ENCODE measurements around the gene VTI1A. TPM values are rescaled to one million over a fixed set of nuclear protein-coding genes. Genes with fewer than 3 reads are reported as not detected.

The VTI1A gene
- total and polyA plus RNA-seq, 9 of the 15 experiments (the other 6 are each of a cell fraction or from before 2014, with no cell fraction given) = 9.3 to 21.4 (median 16.0) TPM

GRCh38 chr10:112637901-112638300 is 190.9 kb downstream of the VTI1A start:
- DNase-seq (ENCODE audit: extremely low read depth in 1 of 4, low spot score in 3 of 4) = no peak
- TF ChIP-seq SMARCA4 (IDR thresholded peaks at IDR 0.05) = no peak
- TF ChIP-seq ZFP36 (IDR thresholded peaks at IDR 0.05; ENCODE audit: low read depth, low read length, partially characterized antibody) = no peak
- WGBS (ENCODE audit: insufficient coverage, low coverage, missing lambda C conversion rate) = 57% methylated on average over 3 of the region's 3 CpGs
- Histone ChIP-seq H3K27ac (ENCODE audit: extremely low read depth, low read depth, low read length) (no peak overlapping the region), H3K36me3 (ENCODE audit: control insufficient read depth, insufficient read depth, low read length) (no peaks in the 10 kb centered on the region), H3K27me3 (ENCODE audit: control insufficient read depth in 2 of 2, insufficient read depth in 2 of 2, low read length in 2 of 2) (no peaks in the 10 kb centered on the region), H3K4me3 (no peak overlapping the region), H4K20me1 (replicated peaks; ENCODE audit: control insufficient read depth, insufficient read depth, low read length) (no peaks in the 10 kb centered on the region), H3K4me2 (ENCODE audit: insufficient read depth, low read length) (no peak overlapping the region), H3K9ac (ENCODE audit: insufficient read depth in 1 of 2, low read depth in 2 of 2, low read length in 2 of 2) (no peak overlapping the region), H3K79me2 (ENCODE audit: control insufficient read depth, insufficient read depth, low read length) (no peaks in the 10 kb centered on the region), H3K9me3 (replicated peaks; ENCODE audit: control insufficient read depth, insufficient read depth, low read depth, low read length) (no peaks in the 10 kb centered on the region), H3K4me1 (replicated peaks in 1 of 2; ENCODE audit: control insufficient read depth in 2 of 2, insufficient read depth in 2 of 2, low read length in 2 of 2) (no peaks in the 10 kb centered on the region), H3K9me1 (ENCODE audit: control insufficient read depth, insufficient read depth, low read length) (no peaks in the 10 kb centered on the region), H2AFZ (ENCODE audit: low read depth, low read length) (no peak overlapping the region)
- intact Hi-C loops (cut with micrococcal nuclease) (no loop called here), in situ Hi-C loops (cut with MboI) (no loop called here)
- ATAC-seq = no peak
- ChIA-PET POLR2A (interaction anchor here (0.6 to 0.9 kb wide), 2 partner anchors 20 to 62 kb away, joined by 3 read pairs; no protein-coding TSS in a partner anchor), CTCF (ENCODE audit: low intra/inter-chr PET ratio) (no interaction called here)
- no TSS peak for BruUV-seq (replicated peaks)
- FAIRE-seq = no peak

GRCh38 chr10:112639298-112639697 is 192.3 kb downstream of the VTI1A start:
- Histone ChIP-seq H3K79me2 (ENCODE audit: control insufficient read depth, insufficient read depth, low read length) (no peaks in the 10 kb centered on the region), H3K27me3 (ENCODE audit: control insufficient read depth in 2 of 2, insufficient read depth in 2 of 2, low read length in 2 of 2) (no peaks in the 10 kb centered on the region), H3K4me3 (no peak overlapping the region), H4K20me1 (replicated peaks; ENCODE audit: control insufficient read depth, insufficient read depth, low read length) (no peaks in the 10 kb centered on the region), H3K9me3 (replicated peaks; ENCODE audit: control insufficient read depth, insufficient read depth, low read depth, low read length) (no peaks in the 10 kb centered on the region), H3K4me2 (ENCODE audit: insufficient read depth, low read length) (no peak overlapping the region), H3K27ac (ENCODE audit: extremely low read depth, low read depth, low read length) (no peak overlapping the region), H3K36me3 (ENCODE audit: control insufficient read depth, insufficient read depth, low read length) (no peaks in the 10 kb centered on the region), H3K4me1 (replicated peaks in 1 of 2; ENCODE audit: control insufficient read depth in 2 of 2, insufficient read depth in 2 of 2, low read length in 2 of 2) (no peaks in the 10 kb centered on the region), H3K9me1 (ENCODE audit: control insufficient read depth, insufficient read depth, low read length) (no peaks in the 10 kb centered on the region), H3K9ac (ENCODE audit: insufficient read depth in 1 of 2, low read depth in 2 of 2, low read length in 2 of 2) (no peak overlapping the region), H2AFZ (ENCODE audit: low read depth, low read length) (no peak overlapping the region)
- DNase-seq (ENCODE audit: extremely low read depth in 1 of 4, low spot score in 3 of 4) = no peak
- intact Hi-C loops (cut with micrococcal nuclease) (no loop called here), in situ Hi-C loops (cut with MboI) (no loop called here)
- BruUV-seq (replicated peaks) = no TSS peak
- WGBS (ENCODE audit: insufficient coverage, low coverage, missing lambda C conversion rate) = 55% methylated on average over 1 of the region's 1 CpG
- ATAC-seq = no peak
- CTCF ChIA-PET (ENCODE audit: low intra/inter-chr PET ratio) = no interaction called here
- POLR2A ChIA-PET = no interaction called here
- TF ChIP-seq PKNOX1 (IDR thresholded peaks at IDR 0.05) (no peak), KAT2B (IDR thresholded peaks at IDR 0.05; ENCODE audit: low read depth, low read length) (no peak), CBFA2T3 (IDR thresholded peaks at IDR 0.05) (no peak), ZKSCAN8 (CRISPR knock-in tag; IDR thresholded peaks at IDR 0.05) (no peak), NRF1 (conservative IDR thresholded peaks at IDR 0.05 in 1 of 2, IDR thresholded peaks at IDR 0.05 in 1 of 2) (no peak), BRD4 (IDR thresholded peaks at IDR 0.05) (no peak), FOXJ2 (tag; IDR thresholded peaks at IDR 0.05) (no peak)
- no peak for FAIRE-seq

All from K562 (cell line).